GM18868 (cell line): ENCODE data around the gene NOTCH1.
"Not testable (repeated sequence)": the region's sequence is repeated elsewhere in the genome, so short reads cannot be mapped to it uniquely, and the experiment has no call there.

Experiments used
- ATAC-seq: cut with Tn5 transposase; IDR thresholded peaks from one replicate; pipeline ENCODE4 v1.9.1; 2021; ENCODE audit warnings: mild to moderate bottlenecking, moderate library complexity; ENCODE audit not compliant: unreplicated experiment

The NOTCH1 gene

DNA sequence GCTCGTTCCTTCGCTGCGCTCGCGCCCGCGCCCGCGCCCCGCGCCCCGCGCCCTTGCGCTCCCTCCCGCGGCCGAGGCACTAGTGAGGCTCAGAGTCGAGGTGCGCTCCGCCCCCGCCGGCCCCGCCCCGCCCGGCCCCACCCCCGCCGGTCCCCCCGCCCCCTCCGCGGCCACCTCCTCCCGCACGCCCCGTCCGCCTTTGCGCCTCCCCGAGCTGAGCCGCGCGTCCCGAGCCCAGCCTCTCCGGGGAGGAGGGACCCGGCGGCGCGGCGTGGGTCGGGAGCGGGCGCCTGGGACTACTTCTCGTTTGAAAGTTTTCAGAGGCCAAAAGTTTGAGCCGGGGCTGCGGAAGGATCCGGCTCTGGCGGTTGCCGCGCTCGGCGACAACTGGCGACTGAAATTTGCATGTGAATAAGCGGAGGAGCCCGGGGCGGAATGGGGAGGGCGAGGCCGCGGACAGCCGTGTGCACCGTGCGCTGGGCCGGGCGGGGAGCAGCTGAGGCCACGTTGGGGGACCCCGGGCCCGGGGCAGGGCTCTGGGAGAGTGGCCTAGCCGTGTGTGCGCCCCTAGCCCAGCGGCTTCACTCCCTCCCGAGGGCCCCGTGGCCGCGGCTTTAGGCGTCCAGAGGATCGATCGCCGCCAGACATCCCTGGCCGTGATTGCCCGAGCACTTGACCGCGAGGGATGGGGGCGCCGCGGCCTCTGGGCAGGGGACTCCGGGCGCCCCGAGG, at the start of gene NOTCH1:
NOTCH1 (minus strand) TSS at position 84 of the 732 bp plus-strand sequence. CDS start 262 bp downstream, outside the sequence.
- ATAC-seq: peak; percentile 70

DNA sequence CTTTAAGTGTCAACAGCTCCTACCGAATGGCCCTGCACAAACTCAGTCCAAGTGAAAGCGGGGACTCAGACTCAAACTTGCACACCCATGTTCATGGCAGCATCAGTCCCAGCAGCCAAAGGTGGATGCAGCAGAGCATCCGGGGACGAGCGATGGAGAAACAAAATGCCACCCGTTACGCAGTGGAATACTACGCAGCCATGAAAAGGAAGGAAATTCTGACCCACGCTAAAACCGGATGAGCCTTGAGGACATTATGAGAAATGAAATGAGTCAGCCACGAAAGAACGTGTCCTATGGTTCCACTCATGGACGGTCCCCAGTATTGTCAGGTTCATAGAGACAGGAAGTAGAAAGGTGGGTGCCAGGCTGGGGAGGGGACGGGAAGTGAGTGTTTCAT, 48.6 kb upstream of the NOTCH1 start:
- ATAC-seq: no peak

DNA sequence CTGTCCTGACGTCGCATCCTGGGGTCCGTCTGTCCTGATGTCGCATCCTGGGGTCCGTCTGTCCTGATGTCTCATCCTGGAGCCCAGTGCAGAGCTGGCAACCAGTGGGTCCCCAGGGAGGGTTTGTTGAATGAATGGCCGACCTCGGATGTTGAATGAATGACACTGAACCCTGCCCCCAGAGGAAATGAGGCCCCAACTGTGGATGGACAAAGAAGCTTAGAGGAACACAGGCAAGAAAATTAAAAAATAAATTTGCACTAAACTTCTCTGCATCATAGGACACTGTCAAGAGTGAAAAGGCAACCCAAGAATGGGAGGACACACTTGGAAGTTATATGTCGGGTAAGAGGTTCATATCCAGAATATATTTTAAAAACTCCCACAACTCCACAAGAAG, 47.7 kb upstream of the NOTCH1 start:
- ATAC-seq: no peak

DNA sequence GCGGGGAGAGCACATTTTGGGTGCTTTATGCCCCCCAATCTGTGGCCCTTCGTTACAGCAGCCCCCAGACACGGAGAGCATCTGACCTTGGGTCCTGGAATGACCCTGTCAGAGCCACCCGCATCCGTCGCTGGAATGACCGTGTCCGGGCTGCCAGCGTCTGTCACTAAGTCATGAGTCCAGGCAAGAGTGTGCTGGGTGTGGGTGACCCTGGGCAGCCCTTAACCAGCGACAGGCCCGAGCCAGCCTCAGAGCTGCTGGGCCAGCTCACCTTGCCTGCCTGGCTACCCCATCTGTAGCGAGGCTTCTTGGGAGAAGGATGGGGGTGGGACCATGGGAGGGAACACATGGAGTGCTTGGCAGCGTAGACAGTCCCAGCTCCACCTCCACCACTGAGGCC, 46.8 kb upstream of the NOTCH1 start:
- no peak for ATAC-seq

DNA sequence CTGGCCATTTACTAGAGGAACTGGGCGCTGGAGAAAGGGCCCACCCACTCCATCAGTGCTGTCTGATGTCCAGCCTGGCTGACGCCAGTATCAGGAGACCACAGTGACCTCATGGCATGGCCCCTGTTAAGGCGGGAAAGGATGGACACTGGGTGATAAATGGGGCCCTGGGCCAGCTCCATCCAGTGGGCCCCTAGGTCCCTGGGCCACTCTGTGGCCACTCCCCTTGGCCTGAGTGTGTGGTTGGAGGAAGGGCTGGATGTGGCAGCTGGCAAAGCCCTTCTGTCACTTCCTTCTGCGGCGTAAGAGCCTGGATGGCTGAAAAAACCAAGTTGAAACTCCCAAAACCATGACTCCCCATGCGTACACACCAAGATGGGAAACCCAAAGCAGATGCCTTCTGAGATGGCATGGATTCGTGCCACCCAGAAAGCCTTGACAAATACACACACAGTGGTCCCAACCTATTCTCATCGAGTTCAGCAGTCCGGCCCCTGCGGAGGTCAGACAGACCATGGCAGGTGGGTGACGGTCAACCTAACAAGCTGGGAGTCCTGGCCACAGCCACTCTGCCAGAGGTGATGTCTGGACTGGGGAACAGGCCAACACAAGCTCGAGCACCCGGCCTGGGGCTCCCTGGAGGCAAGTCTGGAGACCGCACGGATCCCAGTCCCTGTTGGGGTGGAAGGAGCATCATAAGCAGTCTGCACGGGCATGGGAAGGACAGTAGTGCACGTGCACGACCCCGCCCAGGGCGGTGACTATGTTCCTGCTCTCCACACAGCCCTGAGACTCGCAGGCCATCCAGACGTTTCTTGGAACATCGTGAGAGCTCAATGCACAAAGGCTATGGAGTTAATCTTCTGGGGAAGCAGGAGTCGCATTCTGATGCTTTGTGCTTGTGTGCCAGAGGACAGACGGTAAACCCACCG, 45.2 kb upstream of the NOTCH1 start:
- no peak for ATAC-seq

DNA sequence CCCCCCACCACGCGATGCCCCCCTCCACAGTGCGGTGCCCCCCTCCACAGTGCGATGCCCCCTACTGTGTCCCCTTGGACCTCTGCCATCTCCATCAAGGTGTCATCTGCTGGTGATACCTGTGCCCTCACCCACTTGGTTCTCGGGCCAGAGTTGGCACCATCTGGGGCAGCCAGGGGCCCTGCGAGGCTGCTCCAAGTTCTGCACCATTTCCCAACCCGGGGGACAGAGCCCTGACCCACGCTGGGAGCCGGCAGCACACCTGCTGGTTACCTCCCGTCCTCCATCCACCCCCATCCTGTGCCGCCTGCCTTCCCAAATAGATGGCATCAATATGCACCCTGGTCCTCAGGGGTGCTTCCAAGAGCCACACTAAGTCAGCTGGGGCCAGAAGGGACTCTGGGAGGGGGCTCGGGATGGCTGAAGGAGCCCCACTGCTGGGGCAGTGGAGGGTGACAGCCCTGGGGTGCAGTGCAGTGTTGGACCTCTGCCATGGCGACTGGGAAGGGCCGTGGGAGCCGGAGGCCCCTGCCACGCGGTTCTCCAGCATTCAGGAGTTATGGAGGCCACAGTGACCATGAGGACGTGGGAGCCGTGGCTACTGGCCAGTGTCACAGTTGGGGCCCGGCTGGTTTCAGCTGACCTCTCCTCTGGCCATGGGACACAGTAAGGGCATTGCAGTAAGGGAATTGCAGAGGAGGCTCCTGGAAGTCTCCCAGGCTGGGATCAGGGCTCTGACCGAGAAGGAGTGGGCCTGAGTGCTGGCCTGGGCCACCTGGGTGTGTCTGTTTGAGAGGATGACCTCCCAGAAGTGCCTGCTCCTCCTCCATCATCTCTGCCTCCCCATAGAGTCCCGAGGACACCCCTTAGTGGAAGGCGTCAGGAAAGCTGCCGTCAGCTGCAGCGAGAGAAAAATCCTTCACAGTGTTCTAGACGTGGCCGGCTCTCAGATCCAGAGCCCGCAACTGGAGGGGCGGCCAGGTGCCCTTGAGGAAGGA, 44.2 kb upstream of the NOTCH1 start:
- ATAC-seq: no peak

DNA sequence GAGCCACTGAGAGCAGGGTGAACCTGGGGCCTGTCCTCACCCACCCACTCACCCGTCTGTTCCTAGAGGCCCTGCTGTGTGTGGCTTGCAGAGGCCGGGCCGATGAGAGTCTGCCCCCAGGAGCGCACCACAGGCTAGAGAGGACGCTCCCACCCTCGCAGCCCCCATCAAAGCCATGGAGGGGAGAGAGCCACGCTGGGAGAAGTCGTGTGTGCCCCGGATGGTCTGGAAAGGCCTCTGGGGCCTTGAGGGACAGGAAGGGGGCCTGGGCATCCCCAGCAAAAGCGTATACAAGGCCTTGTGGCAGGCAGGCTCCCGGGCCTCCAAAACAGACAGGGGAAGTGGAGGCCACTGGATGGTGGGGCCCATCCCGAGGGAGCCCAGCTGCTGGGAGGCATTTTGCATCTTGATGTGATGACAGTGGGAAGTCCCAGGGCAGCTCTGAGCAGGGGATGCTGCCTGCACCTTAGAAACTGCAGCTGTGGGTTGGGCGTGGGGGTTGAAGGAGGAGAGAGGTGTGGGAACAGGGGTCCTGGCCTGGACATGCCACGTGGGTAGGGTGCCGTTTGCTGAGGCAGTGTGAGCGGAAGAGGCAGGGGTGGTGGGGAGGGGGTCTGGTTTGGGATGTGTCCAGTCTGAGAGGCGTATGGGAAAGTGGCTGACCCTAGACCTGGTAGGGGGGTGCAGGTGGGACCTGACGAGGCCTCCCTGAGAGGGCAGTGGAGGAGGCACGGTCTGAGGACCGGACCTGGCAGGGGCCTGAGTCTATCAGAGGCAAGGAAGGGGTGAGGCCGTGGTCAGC, 43.0 kb upstream of the NOTCH1 start:
- no peak for ATAC-seq

DNA sequence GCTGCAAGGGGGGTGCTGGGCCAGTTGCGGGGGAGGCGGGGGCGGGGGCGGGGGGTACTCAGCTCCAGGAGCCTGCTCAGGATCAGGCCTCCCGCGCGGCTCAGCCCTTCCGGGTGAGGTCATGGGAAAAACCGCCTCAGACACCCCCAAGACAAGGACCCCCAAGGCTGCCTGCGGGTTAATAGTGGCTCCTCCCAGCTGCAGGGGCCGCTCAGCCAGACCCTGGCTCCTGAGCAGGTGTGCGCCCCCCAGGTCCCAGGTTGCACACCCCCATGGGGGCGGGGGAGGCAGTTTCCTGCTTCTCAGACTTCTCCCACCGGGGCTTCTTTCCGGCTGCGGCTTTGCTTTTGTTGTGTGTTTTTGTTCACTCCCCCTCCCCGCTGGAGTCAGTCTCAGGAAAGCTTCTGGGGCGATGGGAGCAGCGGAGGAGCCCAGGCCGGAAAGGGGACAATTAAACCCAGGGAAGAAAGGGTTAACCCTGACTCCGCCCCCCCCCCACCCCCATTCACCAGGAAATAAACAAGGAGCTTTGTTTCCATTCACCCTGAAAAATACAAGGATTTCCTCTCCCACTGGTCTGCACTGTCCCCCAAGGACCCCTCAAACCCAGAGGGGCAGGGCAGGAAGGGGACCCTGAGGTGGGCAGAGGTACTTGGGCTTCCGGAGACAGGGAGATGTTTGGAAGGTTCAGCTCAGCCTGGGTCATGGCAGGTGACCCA, 42.3 kb upstream of the NOTCH1 start:
- ATAC-seq: no peak

DNA sequence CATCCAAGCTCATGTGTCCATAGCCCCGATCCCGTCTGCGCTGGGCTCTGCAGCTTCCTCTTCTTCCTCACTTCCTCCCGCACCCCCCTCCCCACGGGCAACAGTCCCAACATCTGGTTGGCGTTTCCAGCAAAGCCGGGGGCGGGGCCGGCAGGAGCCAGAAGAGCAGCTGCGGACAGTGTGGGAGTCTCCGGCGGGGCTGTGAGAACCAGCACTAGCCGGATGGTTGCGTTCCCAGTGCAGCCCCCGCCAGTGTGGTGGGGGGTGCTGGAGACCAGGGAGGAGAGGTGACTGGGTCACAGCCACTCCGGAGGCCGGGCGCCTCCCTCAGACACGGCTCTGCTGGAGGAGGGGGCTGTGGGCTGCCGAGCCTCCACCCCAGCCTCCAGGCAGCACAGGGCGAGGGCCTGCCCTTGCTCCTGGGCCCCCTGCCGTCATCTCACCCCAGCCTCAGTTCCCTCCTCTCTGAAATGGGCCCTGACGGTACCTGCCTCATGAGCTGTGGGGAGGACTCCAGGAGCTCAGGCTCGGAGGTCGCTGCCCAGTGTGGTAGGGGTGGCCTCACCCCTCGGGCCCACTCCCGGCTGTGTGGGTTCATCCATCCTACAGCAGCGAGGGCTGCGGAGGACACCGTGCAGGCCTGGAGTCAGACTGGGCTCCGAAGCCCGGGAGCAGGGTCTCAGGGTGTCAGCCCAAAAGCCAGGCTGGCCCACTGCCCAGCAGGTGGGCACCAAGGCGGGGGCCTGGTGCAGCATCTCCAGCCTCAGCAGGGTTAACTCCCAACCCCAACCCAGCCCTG, 41.5 kb upstream of the NOTCH1 start:
- ATAC-seq: no peak

DNA sequence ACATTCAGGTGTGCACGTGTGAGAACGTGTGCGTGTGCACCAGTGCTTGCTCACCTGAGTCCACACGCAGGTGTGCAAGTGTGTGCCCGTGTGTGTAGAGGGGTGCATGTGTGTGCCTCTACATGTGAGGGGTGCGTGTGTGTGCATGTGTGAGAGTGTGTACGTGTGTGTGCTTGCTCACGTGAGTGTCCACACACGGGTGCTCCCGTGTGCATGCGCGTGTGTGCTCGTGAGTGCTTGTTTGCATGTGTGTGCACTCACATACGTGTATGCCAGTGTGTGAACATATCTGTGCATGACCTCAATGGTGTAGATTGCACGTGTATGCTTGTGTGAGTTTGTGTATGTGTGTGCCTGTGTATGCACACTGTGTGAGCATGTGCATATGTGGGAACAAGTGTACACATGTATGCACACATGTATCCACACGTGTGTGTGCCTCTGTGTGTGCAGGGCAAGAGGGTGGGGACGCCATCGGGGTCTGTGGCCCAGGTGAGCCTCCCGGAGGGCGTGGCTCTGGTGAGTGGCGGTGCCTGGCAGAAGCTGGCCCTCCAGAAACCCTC, 40.6 kb upstream of the NOTCH1 start:
- no peak for ATAC-seq

DNA sequence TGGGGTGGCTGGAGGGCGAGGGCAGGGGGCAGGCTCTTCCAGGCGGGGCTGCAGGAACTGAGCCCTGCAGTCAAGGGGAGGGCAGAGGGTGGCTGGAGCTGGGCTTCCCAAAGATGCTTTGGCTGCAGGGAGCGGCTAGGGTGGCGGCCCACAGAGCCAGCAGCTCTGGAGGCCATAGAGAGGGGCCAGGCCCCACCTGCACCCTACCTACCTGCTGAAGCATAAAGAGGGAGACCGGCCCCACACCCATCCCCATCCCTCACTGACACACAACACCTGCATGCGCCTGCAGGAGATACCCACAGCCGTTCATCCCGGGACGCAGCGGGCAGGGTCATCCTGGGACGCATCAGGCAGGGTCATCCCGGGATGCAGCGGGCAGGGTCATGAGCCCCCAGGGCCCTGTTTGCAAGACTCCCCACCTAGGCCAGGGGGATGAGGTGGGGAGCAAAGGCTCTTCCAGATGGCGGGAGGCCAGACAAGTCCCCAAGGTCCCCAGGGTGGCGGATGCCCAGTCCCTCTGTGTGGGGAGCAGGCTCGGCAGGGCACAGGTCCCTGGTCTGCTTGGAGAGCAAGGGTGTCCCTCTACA, 39.8 kb upstream of the NOTCH1 start:
- ATAC-seq: no peak

DNA sequence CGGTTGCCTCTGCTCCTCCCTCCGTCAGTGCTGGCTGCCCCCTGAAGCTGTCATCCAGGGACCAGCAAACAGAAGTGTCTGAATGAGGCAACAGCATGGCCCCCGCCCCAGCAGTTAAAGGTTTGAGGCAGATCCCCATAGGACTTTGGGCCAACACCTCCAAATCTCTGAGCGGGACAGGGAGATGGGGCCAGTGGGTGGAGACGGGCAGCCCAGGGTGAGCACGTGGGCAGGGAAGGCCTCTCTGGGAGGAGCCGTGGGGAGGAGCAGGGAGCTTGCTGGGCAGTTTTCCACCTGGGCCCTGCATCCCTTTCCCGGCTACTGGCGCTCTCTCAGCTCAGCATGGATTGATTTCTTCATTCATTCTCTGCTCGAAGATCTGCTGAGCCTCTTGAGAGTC, 39.1 kb upstream of the NOTCH1 start:
- ATAC-seq: no peak

DNA sequence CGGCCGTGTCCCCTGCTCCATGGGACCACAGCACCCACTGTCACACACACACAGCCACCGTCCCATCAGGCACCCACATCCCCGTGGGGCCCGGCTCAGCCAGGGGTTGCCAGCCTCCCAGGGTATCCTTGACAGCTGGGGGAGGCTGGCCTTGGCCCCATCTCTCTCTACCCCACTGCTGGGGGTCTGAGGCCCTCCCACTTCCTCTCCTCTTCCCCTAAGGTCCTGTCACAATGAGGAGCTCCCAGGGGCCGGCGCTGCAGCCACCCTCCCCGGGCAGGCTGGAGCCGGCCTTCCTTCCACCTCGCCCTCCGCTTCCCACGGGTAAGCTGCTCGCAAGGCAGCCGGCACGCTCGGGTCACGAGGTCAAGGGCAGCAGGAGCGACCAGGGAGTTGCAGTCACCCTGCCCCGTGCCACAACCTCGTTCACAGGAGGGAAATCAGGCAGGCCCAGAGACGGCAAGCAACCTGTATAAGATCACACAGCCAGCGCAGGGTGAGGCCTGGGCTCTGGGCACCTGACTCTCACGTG, 38.6 kb upstream of the NOTCH1 start:
- no peak for ATAC-seq

DNA sequence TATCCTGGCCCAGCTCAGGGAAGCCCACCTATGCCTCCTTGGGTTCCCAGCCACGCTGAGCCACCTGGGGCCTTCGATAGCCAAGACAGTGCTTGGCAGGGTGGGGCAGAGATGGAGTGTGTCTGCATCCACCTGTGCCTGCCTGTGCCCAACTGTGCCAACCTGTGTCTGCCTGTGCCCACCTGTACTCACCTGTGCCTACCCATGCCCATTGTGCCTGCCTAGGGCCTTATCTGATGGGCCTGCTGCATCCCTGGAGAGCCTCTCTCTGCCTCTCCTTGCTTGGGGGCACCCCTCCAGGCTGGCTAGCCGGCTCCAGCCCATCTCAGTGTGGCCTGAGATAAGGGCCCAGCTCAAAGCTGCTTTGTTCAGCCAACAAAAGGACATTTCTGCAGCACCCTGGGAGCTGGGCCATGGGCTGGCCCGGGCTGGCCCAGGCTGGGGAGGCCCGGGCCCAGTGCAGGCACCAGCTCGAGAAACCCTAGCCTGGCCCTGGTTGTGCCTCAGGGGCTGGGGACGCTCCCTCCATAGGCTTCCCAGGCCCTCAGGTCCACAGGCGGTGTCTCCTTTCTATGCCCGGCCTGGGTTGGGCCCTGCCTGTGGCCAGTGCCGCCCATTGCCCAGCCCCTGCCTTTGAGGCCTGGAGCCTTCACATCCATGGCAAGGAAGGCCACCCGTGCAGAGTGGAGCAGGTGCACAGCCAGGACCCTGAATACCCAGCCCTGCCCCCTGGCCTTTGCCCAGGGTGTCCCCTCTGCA, 37.3 kb upstream of the NOTCH1 start:
- no peak for ATAC-seq

DNA sequence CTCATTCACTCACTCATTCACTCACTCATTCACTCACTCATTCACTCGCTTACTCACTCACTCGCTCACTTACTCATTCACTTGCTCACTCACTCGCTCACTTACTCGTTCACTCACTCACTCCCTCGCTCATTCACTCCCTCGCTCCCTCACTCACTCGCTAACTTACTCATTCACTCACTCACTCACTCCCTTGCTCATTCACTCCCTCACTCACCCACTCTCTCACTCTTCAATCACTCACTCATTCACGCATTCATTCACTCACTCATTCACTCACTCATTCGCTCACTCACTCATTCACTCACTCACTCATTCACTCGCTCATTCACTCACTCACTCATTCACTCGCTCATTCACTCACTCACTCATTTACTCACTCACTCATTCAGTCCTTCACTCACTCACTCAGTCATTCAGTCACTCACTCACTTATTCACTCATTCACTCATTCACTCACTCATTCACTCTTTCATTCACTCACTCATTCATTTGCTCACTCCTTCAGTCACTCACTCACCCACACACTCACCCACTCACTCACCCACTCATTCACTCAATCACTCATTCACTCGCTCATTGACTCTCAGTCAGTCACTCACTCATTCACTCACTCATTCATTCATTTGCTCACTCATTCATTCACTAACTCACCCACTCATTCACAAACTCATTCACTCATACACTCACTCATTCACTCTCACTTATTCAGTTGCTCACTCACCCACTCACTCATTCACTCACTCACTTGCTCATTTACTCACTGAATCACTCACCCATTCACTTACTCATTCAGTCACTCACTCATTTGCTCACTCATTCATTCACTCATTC, 36.0 kb upstream of the NOTCH1 start:
- ATAC-seq: no peak

DNA sequence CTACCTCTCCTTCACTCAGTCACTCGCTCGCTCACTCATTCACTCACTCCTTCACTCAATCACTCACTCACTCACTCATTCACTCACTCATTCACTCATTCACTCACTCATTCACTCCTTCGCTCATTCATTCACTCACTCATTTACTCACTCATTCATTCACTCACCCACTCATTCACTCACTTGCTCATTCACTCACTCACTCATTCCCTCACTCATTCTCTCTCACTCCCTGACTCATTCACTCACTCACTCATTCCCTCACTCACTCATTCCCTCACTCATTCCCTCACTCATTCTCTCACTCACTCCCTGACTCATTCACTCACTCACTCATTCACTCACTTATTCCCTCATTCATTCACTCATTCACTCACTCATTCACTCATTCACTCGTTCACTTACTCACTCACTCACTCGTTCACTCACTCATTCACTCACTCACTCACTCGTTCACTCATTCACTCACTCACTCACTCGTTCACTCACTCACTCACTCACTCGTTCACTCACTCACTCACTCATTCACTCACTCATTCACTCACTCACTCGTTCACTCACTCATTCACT, 33.9 kb upstream of the NOTCH1 start:
- ATAC-seq: not testable (repeated sequence)
